Left cardiac atrium (tissue), 4 donors: ENCODE measurements around the gene IL11RA. TPM values are rescaled to one million over a fixed set of nuclear protein-coding genes. Genes with fewer than 3 reads are reported as not detected.
A peak's percentile ranks its signal among the peaks of the same experiment; 100 is the strongest.

Experiments
- ATAC-seq, 2 donors: fragments of 200-7000 bp; cut with Tn5 transposase; one replicate each; pipeline ENCODE4 v1.9.1; 2020; ENCODE audit warnings: mild to moderate bottlenecking in 2 of 2, moderate library complexity in 2 of 2
- DNase-seq: peaks from one replicate; pipeline ENCODE4 v3.0.0-alpha.2; 2020
- intact Hi-C, 2 donors: fragments of 100-400 bp; cut with DNase I; formaldehyde crosslinking; loops; one replicate each; pipeline versions ENCODE4 v1.14.1 to v1.15.1; 2022 to 2023
- total RNA-seq, 2 donors: library from RNA; stranded (reverse); fragmentation: NEBNext Ultra II Directional; extraction: Animal tissue kit (Norgen Biotek cat#: 25700); gene quantifications; one replicate each; pipeline ENCODE4 v1.2.1, GENCODE V29; 2021
- donor health status: DM: no; HTN: yes; CAD: no.
- donor health status: DM: no; HTN: yes; CAD: no; lungs with severe emphysema.
- donor health status: DM: yes; HTN: yes; CAD: no.
- donor health status: Dilated cardiomyopathy.

The IL11RA gene
- total RNA-seq, 2 donors from 2014 or later = 38.3 to 51.0 TPM

- intact Hi-C loops = loop anchor here in 1 of 2 donors (5.0 kb wide), 2 partner anchors 35 to 90 kb away; partner anchors contain the start of gene RPP25L
- peak; percentile 93 to 96 for ATAC-seq
- DNase-seq = peak; percentile 85
These were observed 50.1 kb downstream of the IL11RA start for GRCh38 chr9:34701769-34702736.

- DNase-seq = no peak
- intact Hi-C loops = no loop called here
- no peak for ATAC-seq
These were observed 55.1 kb downstream of the IL11RA start for GRCh38 chr9:34707130-34707529.

- no peak for DNase-seq
- intact Hi-C loops = no loop called here
These were observed 57.4 kb downstream of the IL11RA start for GRCh38 chr9:34709196-34709978.

GRCh38 chr9:34710023-34710422 is 58.0 kb downstream of the IL11RA start, which contains the start of gene CCL21:
CCL21 (minus strand) TSS chr9:34710136; CDS start chr9:34710066, 70 bp downstream.
- DNase-seq (peak; percentile 89), ATAC-seq (peak; percentile 93)
- intact Hi-C loops = no loop called here

More at GRCh38 chr9:34709196-34709978, 57.4 kb downstream of the IL11RA start:
- ATAC-seq = peak in 1 of 2 donors; percentile 46

Other genes with a start within 250 kb of the IL11RA start
- 10 to 100 TPM; 22.7 to 27.9 TPM for gene FAM219A, start 193.6 kb upstream of the IL11RA start, total RNA-seq
- under 1 TPM in 1 of 2 donors, not detected in 1; 0.29 TPM for gene DNAI1, start 193.4 kb upstream of the IL11RA start, total RNA-seq
- under 1 TPM; 0.56 to 0.60 TPM for gene ENHO, start 129.2 kb upstream of the IL11RA start, total RNA-seq
- gene CNTFR, start 62.5 kb upstream of the IL11RA start, total RNA-seq = 10 to 100 TPM; 21.3 to 45.3 TPM
- 10 to 100 TPM; 20.8 to 27.8 TPM for gene RPP25L, start 40.1 kb upstream of the IL11RA start, total RNA-seq
- 100 to 1,000 TPM in 1 of 2 donors, 10 to 100 TPM in 1; 93.6 to 109 TPM for gene DCTN3, start 31.7 kb upstream of the IL11RA start, total RNA-seq
- gene ARID3C, start 23.1 kb upstream of the IL11RA start, total RNA-seq = not detected
- 10 to 100 TPM; 31.8 to 33.3 TPM for gene SIGMAR1, start 14.4 kb upstream of the IL11RA start, total RNA-seq
- gene GALT, start 5.5 kb upstream of the IL11RA start, total RNA-seq = 10 to 100 TPM; 36.9 to 37.9 TPM
- gene CCL27, start 10.5 kb downstream of the IL11RA start, total RNA-seq = not detected
- gene CCL19, start 39.1 kb downstream of the IL11RA start, total RNA-seq = 10 to 100 TPM in 1 of 2 donors, 1 to 10 TPM in 1; 8.0 to 13.4 TPM
- gene CCL21, start 58.0 kb downstream of the IL11RA start, total RNA-seq = 10 to 100 TPM; 19.0 to 65.3 TPM